ENCODE data around the gene GPR137C.

The GPR137C gene

GRCh38 chr14:52545584-52546317 lies 6.9 kb upstream of the GPR137C start:
- Histone ChIP-seq H3K9ac (no peak overlapping the region), H3K79me2 (peaks cover 11% of the 10 kb centered on the region), H3K4me3 (ENCODE audit: low read depth, low read length) (no peak overlapping the region), H3K4me2 (ENCODE audit: low read length) (no peak overlapping the region), H2AFZ (no peak overlapping the region), H3K27me3 (ENCODE audit: control insufficient read depth, insufficient read depth, low read length) (no peaks in the 10 kb centered on the region), H3K36me3 (ENCODE audit: control insufficient read depth, insufficient read depth, low read length) (no peaks in the 10 kb centered on the region), H3K27ac (no peak overlapping the region), H3K4me1 (no peaks in the 10 kb centered on the region), H3K9me3 (ENCODE audit: control insufficient read depth, low read length) (no peaks in the 10 kb centered on the region)
- TF ChIP-seq CTCF (IDR thresholded peaks at IDR 0.05) = no peak

- Histone ChIP-seq H3K79me2 (peaks cover 11% of the 10 kb centered on the region), H3K27ac (no peak overlapping the region), H3K9me3 (ENCODE audit: control insufficient read depth, low read length) (no peaks in the 10 kb centered on the region), H3K4me1 (no peaks in the 10 kb centered on the region), H2AFZ (no peak overlapping the region), H3K4me3 (ENCODE audit: low read depth, low read length) (no peak overlapping the region), H3K36me3 (ENCODE audit: control insufficient read depth, insufficient read depth, low read length) (no peaks in the 10 kb centered on the region), H3K4me2 (ENCODE audit: low read length) (no peak overlapping the region), H3K27me3 (ENCODE audit: control insufficient read depth, insufficient read depth, low read length) (no peaks in the 10 kb centered on the region), H3K9ac (no peak overlapping the region)
- no peak for TF ChIP-seq CTCF (IDR thresholded peaks at IDR 0.05)
These were observed 6.3 kb upstream of the GPR137C start for GRCh38 chr14:52546318-52546670.

GRCh38 chr14:52547027-52547426 lies 5.6 kb upstream of the GPR137C start:
- Histone ChIP-seq H3K4me2 (ENCODE audit: low read length) (no peak overlapping the region), H3K36me3 (ENCODE audit: control insufficient read depth, insufficient read depth, low read length) (no peaks in the 10 kb centered on the region), H3K4me3 (ENCODE audit: low read depth, low read length) (no peak overlapping the region), H2AFZ (no peak overlapping the region), H3K4me1 (no peaks in the 10 kb centered on the region), H3K9me3 (ENCODE audit: control insufficient read depth, low read length) (no peaks in the 10 kb centered on the region), H3K9ac (no peak overlapping the region), H3K27me3 (ENCODE audit: control insufficient read depth, insufficient read depth, low read length) (no peaks in the 10 kb centered on the region), H3K27ac (no peak overlapping the region), H3K79me2 (peaks cover 11% of the 10 kb centered on the region)
- no peak for TF ChIP-seq CTCF (IDR thresholded peaks at IDR 0.05)

- H3K4me2 ChIP-seq (ENCODE audit: low read length) = no peak overlapping the region
- no peaks in the 10 kb centered on the region for H3K4me1 ChIP-seq
These were observed 5.1 kb upstream of the GPR137C start for GRCh38 chr14:52547526-52547925.

More at GRCh38 chr14:52547526-52547925, 5.1 kb upstream of the GPR137C start:
- Histone ChIP-seq H3K27ac (no peak overlapping the region), H3K4me3 (ENCODE audit: low read depth, low read length) (no peak overlapping the region), H3K9ac (no peak overlapping the region), H2AFZ (no peak overlapping the region), H3K9me3 (ENCODE audit: control insufficient read depth, low read length) (no peaks in the 10 kb centered on the region), H3K79me2 (peaks cover 11% of the 10 kb centered on the region), H3K27me3 (ENCODE audit: control insufficient read depth, insufficient read depth, low read length) (no peaks in the 10 kb centered on the region), H3K36me3 (ENCODE audit: control insufficient read depth, insufficient read depth, low read length) (no peaks in the 10 kb centered on the region)
- TF ChIP-seq CTCF (IDR thresholded peaks at IDR 0.05) = no peak
